ENCODE data around the gene PTPRN2. TPM values are rescaled to one million over a fixed set of nuclear protein-coding genes. Genes with fewer than 3 reads are reported as not detected.

The PTPRN2 gene
- polyA plus RNA-seq, 2 donors: 0.37 to 0.40 TPM

- H3K27me3 ChIP-seq (ENCODE audit: control insufficient read depth in 1 of 2, insufficient read depth in 2 of 2, low read length in 2 of 2): no peaks in the 10 kb centered on the region
- H3K36me3 ChIP-seq (ENCODE audit: control insufficient read depth in 2 of 2, insufficient read depth in 2 of 2, low read length in 1 of 2): no peaks in the 10 kb centered on the region
- H3K9me3 ChIP-seq (ENCODE audit: control insufficient read depth in 2 of 2, insufficient read depth in 1 of 2, low read depth in 1 of 2, low read length in 1 of 2): no peaks in the 10 kb centered on the region
- H3K27ac ChIP-seq (ENCODE audit: low read depth in 2 of 2, low read length in 1 of 2): no peak overlapping the region
- WGBS, 2 donors: 80% methylated on average over 20 of the region's 20 CpGs
- no peak overlapping the region for H3K4me3 ChIP-seq (ENCODE audit: low read depth in 1 of 2, low read length in 2 of 2)
- H3K4me1 ChIP-seq (ENCODE audit: control insufficient read depth in 2 of 2, insufficient read depth in 2 of 2, low read length in 1 of 2): peaks cover 0 to 2% of the 10 kb centered on the region in 2 donors
Observed at GRCh38 chr7:158479021-158479663, 108.5 kb downstream of the PTPRN2 start.

DNA sequence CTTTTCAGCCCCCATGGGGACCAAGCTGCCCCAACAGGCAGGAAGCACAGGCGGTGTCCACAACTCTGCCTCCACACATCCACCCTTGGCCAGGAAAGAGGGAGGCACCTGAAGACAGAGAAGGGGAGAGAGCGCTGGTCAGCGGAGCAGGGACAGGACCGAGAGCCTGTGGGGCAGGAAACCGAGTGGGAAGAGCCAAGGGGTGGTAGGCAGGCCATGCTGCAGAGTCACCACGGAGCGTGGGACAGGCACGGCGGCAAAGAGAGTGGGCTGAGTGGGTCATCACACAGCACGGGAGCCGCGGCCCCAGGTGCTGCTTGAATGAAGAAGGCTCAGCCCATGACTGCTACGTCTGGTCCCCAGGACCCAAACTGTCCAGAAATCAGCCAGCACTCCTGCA lies 109.8 kb downstream of the PTPRN2 start:
- H3K27ac ChIP-seq (ENCODE audit: low read depth in 2 of 2, low read length in 1 of 2): no peak overlapping the region
- H3K9me3 ChIP-seq (ENCODE audit: control insufficient read depth in 2 of 2, insufficient read depth in 1 of 2, low read depth in 1 of 2, low read length in 1 of 2): no peaks in the 10 kb centered on the region
- no peaks in the 10 kb centered on the region for H3K36me3 ChIP-seq (ENCODE audit: control insufficient read depth in 2 of 2, insufficient read depth in 2 of 2, low read length in 1 of 2)
- WGBS, 2 donors: 83 to 86% methylated on average over 13 of the region's 13 CpGs
- no peaks in the 10 kb centered on the region for H3K27me3 ChIP-seq (ENCODE audit: control insufficient read depth in 1 of 2, insufficient read depth in 2 of 2, low read length in 2 of 2)
- no peak overlapping the region for H3K4me3 ChIP-seq (ENCODE audit: low read depth in 1 of 2, low read length in 2 of 2)
- H3K4me1 ChIP-seq (ENCODE audit: control insufficient read depth in 2 of 2, insufficient read depth in 2 of 2, low read length in 1 of 2): peaks cover 0 to 4% of the 10 kb centered on the region in 2 donors

DNA sequence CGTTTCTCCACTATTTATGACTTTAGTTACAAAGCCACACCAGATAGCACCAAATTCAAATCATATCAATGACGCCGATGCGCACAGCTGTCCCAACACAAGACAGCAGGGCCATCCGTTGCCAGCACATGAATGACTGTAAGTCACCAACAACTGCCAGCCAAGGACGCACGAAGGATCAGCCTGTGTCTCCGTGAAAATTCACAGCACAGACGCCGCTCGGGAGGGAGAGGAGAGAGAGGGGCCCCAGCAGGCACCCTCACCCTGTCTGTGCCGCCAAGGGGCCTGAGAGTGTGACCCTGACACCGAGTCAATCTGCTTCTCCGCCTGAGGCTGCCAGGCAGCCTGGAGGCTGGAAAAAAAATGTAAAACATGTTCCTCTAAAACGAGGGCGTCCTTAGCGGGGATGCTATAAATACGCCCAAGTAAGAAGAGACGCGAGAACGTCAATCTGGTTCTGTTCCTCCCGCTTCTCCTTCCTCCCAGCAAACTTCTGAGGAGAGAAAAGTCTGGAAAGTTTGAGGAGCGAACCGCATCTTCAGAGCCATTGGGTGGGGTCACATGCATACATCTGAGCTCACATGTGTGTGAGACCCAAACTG lies 111.2 kb downstream of the PTPRN2 start:
- Histone ChIP-seq H3K36me3 (ENCODE audit: control insufficient read depth in 2 of 2, insufficient read depth in 2 of 2, low read length in 1 of 2) (no peaks in the 10 kb centered on the region), H3K27ac (ENCODE audit: low read depth in 2 of 2, low read length in 1 of 2) (no peak overlapping the region), H3K4me3 (ENCODE audit: low read depth in 1 of 2, low read length in 2 of 2) (no peak overlapping the region), H3K27me3 (ENCODE audit: control insufficient read depth in 1 of 2, insufficient read depth in 2 of 2, low read length in 2 of 2) (no peaks in the 10 kb centered on the region), H3K9me3 (ENCODE audit: control insufficient read depth in 2 of 2, insufficient read depth in 1 of 2, low read depth in 1 of 2, low read length in 1 of 2) (no peaks in the 10 kb centered on the region), H3K4me1 (ENCODE audit: control insufficient read depth in 2 of 2, insufficient read depth in 2 of 2, low read length in 1 of 2) (peaks cover 0 to 4% of the 10 kb centered on the region in 2 donors)
- 81 to 83% methylated on average over 24 of the region's 24 CpGs for WGBS, 2 donors

DNA sequence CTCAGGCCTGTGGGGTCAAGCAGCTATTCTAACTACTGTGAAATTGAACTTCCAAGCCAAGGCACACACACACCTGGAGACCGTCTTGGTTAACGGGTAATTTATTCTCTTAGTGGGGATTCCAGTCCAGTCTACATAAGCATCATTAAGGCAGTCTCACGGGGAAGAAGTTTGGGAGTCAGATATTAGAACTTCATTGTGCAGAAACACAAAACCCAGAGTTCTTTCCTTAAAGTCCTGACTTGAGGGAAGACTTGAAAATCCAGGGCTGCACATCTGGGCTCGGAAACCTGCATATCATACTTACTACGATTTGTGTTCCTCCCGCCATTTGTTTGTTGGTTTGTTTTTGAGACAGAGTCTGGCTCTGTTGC lies 112.0 kb downstream of the PTPRN2 start:
- no peaks in the 10 kb centered on the region for H3K36me3 ChIP-seq (ENCODE audit: control insufficient read depth in 2 of 2, insufficient read depth in 2 of 2, low read length in 1 of 2)
- peaks cover 0 to 4% of the 10 kb centered on the region in 2 donors for H3K4me1 ChIP-seq (ENCODE audit: control insufficient read depth in 2 of 2, insufficient read depth in 2 of 2, low read length in 1 of 2)
- no peak overlapping the region for H3K4me3 ChIP-seq (ENCODE audit: low read depth in 1 of 2, low read length in 2 of 2)
- no peaks in the 10 kb centered on the region for H3K9me3 ChIP-seq (ENCODE audit: control insufficient read depth in 2 of 2, insufficient read depth in 1 of 2, low read depth in 1 of 2, low read length in 1 of 2)
- H3K27ac ChIP-seq (ENCODE audit: low read depth in 2 of 2, low read length in 1 of 2): no peak overlapping the region
- 90 to 93% methylated on average over 6 of the region's 6 CpGs for WGBS, 2 donors
- no peaks in the 10 kb centered on the region for H3K27me3 ChIP-seq (ENCODE audit: control insufficient read depth in 1 of 2, insufficient read depth in 2 of 2, low read length in 2 of 2)

- no peaks in the 10 kb centered on the region for H3K36me3 ChIP-seq (ENCODE audit: control insufficient read depth in 2 of 2, insufficient read depth in 2 of 2, low read length in 1 of 2)
- H3K9me3 ChIP-seq (ENCODE audit: control insufficient read depth in 2 of 2, insufficient read depth in 1 of 2, low read depth in 1 of 2, low read length in 1 of 2): no peaks in the 10 kb centered on the region
- no peak overlapping the region for H3K4me3 ChIP-seq (ENCODE audit: low read depth in 1 of 2, low read length in 2 of 2)
- peaks cover 0 to 4% of the 10 kb centered on the region in 2 donors for H3K4me1 ChIP-seq (ENCODE audit: control insufficient read depth in 2 of 2, insufficient read depth in 2 of 2, low read length in 1 of 2)
- no peak overlapping the region for H3K27ac ChIP-seq (ENCODE audit: low read depth in 2 of 2, low read length in 1 of 2)
- 86 to 93% methylated on average over 22 of the region's 22 CpGs for WGBS, 2 donors
- no peaks in the 10 kb centered on the region for H3K27me3 ChIP-seq (ENCODE audit: control insufficient read depth in 1 of 2, insufficient read depth in 2 of 2, low read length in 2 of 2)
Observed at GRCh38 chr7:158475036-158475678, 112.5 kb downstream of the PTPRN2 start.

GRCh38 chr7:158474488-158474887 lies 113.1 kb downstream of the PTPRN2 start:
- H3K36me3 ChIP-seq (ENCODE audit: control insufficient read depth in 2 of 2, insufficient read depth in 2 of 2, low read length in 1 of 2): no peaks in the 10 kb centered on the region
- H3K9me3 ChIP-seq (ENCODE audit: control insufficient read depth in 2 of 2, insufficient read depth in 1 of 2, low read depth in 1 of 2, low read length in 1 of 2): no peaks in the 10 kb centered on the region
- no peak overlapping the region for H3K27ac ChIP-seq (ENCODE audit: low read depth in 2 of 2, low read length in 1 of 2)
- peaks cover 0 to 4% of the 10 kb centered on the region in 2 donors for H3K4me1 ChIP-seq (ENCODE audit: control insufficient read depth in 2 of 2, insufficient read depth in 2 of 2, low read length in 1 of 2)
- H3K27me3 ChIP-seq (ENCODE audit: control insufficient read depth in 1 of 2, insufficient read depth in 2 of 2, low read length in 2 of 2): no peaks in the 10 kb centered on the region
- no peak overlapping the region for H3K4me3 ChIP-seq (ENCODE audit: low read depth in 1 of 2, low read length in 2 of 2)
- 81 to 83% methylated on average over 16 of the region's 16 CpGs for WGBS, 2 donors

DNA sequence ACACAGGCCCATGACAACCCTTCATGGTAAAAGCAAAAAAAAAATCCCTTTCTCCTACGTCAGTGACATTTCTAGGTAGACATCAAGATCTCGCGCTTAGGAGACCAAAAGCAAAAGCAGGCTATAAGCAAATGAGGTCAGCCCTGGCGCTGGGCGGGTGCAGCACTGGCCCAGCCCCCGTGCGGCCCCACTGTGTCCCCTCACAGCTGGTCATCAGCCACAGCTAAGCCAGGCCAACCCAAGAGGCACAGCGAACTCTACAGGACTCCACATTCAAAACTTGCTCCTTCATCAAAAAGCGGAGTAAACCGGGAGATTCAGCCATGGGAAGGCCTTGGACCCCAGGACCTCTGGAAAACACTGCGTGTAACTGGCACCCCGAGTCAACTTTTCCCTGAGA lies 113.7 kb downstream of the PTPRN2 start:
- 90 to 92% methylated on average over 12 of the region's 12 CpGs for WGBS, 2 donors
- H3K4me3 ChIP-seq (ENCODE audit: low read depth in 1 of 2, low read length in 2 of 2): no peak overlapping the region
- H3K4me1 ChIP-seq (ENCODE audit: control insufficient read depth in 2 of 2, insufficient read depth in 2 of 2, low read length in 1 of 2): peaks cover 0 to 4% of the 10 kb centered on the region in 2 donors
- H3K27ac ChIP-seq (ENCODE audit: low read depth in 2 of 2, low read length in 1 of 2): no peak overlapping the region
- H3K36me3 ChIP-seq (ENCODE audit: control insufficient read depth in 2 of 2, insufficient read depth in 2 of 2, low read length in 1 of 2): no peaks in the 10 kb centered on the region
- H3K27me3 ChIP-seq (ENCODE audit: control insufficient read depth in 1 of 2, insufficient read depth in 2 of 2, low read length in 2 of 2): no peaks in the 10 kb centered on the region
- no peaks in the 10 kb centered on the region for H3K9me3 ChIP-seq (ENCODE audit: control insufficient read depth in 2 of 2, insufficient read depth in 1 of 2, low read depth in 1 of 2, low read length in 1 of 2)

DNA sequence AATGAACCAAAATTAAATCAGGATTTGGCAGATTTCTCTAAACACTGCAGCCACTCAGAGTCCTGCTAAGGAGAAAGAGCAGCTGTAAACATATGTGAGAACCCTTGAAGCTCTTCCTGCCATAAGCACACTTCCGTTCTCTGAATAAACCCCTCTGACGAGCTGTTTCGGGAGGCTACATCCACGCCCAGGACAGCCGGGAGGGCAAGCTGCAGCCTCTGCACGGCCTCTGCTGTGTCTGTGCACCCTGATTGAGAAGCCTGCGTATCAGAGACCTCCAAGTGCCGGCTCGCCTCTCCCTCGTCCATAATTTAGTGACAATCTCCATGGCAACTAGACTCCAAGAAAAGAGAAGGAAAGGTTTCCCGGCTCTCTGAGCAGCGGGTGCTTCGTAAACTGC lies 114.4 kb downstream of the PTPRN2 start:
- peaks cover 0 to 2% of the 10 kb centered on the region in 2 donors for H3K4me1 ChIP-seq (ENCODE audit: control insufficient read depth in 2 of 2, insufficient read depth in 2 of 2, low read length in 1 of 2)
- H3K4me3 ChIP-seq (ENCODE audit: low read depth in 1 of 2, low read length in 2 of 2): no peak overlapping the region
- H3K27me3 ChIP-seq (ENCODE audit: control insufficient read depth in 1 of 2, insufficient read depth in 2 of 2, low read length in 2 of 2): no peaks in the 10 kb centered on the region
- WGBS, 2 donors: 31 to 45% methylated on average over 13 of the region's 13 CpGs
- no peaks in the 10 kb centered on the region for H3K36me3 ChIP-seq (ENCODE audit: control insufficient read depth in 2 of 2, insufficient read depth in 2 of 2, low read length in 1 of 2)
- H3K9me3 ChIP-seq (ENCODE audit: control insufficient read depth in 2 of 2, insufficient read depth in 1 of 2, low read depth in 1 of 2, low read length in 1 of 2): no peaks in the 10 kb centered on the region
- H3K27ac ChIP-seq (ENCODE audit: low read depth in 2 of 2, low read length in 1 of 2): no peak overlapping the region

- Histone ChIP-seq H3K4me1 (ENCODE audit: control insufficient read depth in 2 of 2, insufficient read depth in 2 of 2, low read length in 1 of 2) (peaks cover 0 to 2% of the 10 kb centered on the region in 2 donors), H3K27ac (ENCODE audit: low read depth in 2 of 2, low read length in 1 of 2) (no peak overlapping the region), H3K27me3 (ENCODE audit: control insufficient read depth in 1 of 2, insufficient read depth in 2 of 2, low read length in 2 of 2) (no peaks in the 10 kb centered on the region), H3K36me3 (ENCODE audit: control insufficient read depth in 2 of 2, insufficient read depth in 2 of 2, low read length in 1 of 2) (no peaks in the 10 kb centered on the region), H3K9me3 (ENCODE audit: control insufficient read depth in 2 of 2, insufficient read depth in 1 of 2, low read depth in 1 of 2, low read length in 1 of 2) (no peaks in the 10 kb centered on the region), H3K4me3 (ENCODE audit: low read depth in 1 of 2, low read length in 2 of 2) (no peak overlapping the region)
- 81 to 83% methylated on average over 11 of the region's 11 CpGs for WGBS, 2 donors
Observed at GRCh38 chr7:158472596-158472995, 115.0 kb downstream of the PTPRN2 start.
